ENCODE results near the gene RXRB. TPM values are rescaled to one million over a fixed set of nuclear protein-coding genes. Genes with fewer than 3 reads are reported as not detected.

The RXRB gene
- total RNA-seq, 1 donor from 2014 or later = 15.0 TPM

- no peak overlapping the region for H3K4me3 ChIP-seq (ENCODE audit: low read depth, low read length)
- no peak for DNase-seq (ENCODE audit: low read depth)
- TF ChIP-seq, protein P1, sequence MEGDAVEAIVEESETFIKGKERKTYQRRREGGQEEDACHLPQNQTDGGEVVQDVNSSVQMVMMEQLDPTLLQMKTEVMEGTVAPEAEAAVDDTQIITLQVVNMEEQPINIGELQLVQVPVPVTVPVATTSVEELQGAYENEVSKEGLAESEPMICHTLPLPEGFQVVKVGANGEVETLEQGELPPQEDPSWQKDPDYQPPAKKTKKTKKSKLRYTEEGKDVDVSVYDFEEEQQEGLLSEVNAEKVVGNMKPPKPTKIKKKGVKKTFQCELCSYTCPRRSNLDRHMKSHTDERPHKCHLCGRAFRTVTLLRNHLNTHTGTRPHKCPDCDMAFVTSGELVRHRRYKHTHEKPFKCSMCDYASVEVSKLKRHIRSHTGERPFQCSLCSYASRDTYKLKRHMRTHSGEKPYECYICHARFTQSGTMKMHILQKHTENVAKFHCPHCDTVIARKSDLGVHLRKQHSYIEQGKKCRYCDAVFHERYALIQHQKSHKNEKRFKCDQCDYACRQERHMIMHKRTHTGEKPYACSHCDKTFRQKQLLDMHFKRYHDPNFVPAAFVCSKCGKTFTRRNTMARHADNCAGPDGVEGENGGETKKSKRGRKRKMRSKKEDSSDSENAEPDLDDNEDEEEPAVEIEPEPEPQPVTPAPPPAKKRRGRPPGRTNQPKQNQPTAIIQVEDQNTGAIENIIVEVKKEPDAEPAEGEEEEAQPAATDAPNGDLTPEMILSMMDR (conservative IDR thresholded peaks at IDR 0.05; ENCODE audit: low read depth, low read length) = no peak
These were observed 16.8 kb upstream of the RXRB start for GRCh38 chr6:33217246-33217645.

DNA sequence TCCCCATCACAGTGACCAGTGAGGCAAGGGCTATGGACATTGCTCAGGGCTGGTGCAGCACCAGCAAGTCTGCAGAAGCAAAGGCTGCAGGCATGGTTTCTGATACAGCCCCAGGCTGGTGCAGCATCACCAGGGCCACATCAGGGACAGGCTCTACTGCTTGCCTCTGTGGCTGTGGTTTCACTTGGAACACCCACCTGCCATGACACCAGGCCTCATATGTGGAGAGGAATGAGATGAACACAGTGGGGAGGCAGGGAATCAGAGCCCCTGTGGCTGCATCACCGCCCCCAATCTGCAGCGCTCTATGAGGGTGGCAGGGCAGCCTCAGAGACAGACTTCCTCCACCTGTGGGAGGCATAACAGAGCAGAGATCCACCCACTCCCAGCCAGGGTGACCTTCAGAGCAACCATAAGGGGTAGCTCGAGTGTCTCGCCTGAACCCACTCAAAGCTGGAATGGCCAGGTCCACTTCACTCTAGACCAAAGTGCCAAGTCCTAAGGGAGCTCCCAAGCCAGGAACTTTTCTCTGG is 15.7 kb upstream of the RXRB start:
- TF ChIP-seq, protein P1 (conservative IDR thresholded peaks at IDR 0.05; ENCODE audit: low read depth, low read length) = no peak
- no peak overlapping the region for H3K4me3 ChIP-seq (ENCODE audit: low read depth, low read length)
- DNase-seq (ENCODE audit: low read depth) = no peak

DNA sequence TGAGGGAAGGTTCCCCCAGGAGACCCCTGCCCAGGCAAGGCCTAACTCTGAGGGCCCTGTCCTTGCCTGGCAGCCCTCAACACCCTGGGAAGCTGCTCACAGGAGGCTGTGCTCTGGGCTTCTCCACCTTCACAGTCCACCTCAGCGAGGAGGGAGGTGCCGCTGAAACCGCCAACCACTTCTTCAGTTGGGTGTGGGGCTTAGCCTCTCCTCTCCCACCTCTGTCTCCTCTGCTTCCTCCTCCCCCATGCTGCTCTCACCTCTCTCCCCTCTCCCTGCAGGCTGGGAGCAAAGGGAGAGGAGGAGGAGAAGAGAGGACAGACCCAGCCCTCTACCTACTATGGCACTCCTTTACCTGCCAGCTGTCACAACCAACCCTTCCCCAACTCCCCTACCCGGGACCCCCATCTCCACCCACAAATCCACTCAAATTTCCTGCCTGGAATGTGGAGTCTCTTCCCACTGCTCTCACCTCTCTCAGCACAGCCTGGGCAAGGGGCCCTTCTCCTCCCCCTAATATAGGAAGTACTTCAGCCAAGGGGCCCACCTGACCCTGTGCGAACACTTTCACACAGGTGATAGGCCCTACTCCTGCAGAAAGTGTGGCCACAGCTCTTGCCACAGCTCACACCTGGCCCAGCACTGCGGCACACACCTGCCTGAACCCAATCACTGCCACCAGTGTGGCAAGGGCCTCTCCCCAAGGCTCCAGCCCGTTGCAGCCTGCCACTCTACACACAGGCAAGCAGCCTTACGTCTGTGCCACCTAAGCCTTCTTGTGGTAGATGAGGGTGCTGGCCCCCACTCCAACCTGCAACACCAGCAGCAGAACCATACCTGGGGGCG is 15.0 kb upstream of the RXRB start:
- TF ChIP-seq, protein P1 (conservative IDR thresholded peaks at IDR 0.05; ENCODE audit: low read depth, low read length) = no peak

GRCh38 chr6:33213989-33214335 is 13.5 kb upstream of the RXRB start:
- TF ChIP-seq, protein P1 (conservative IDR thresholded peaks at IDR 0.05; ENCODE audit: low read depth, low read length) = no peak
- H3K4me3 ChIP-seq (ENCODE audit: low read depth, low read length) = peak overlapping the region; percentile 54
- no peak for DNase-seq (ENCODE audit: low read depth)

More for the DNA sequence above, 15.0 kb upstream of the RXRB start:
- no peak for DNase-seq (ENCODE audit: low read depth)
- H3K4me3 ChIP-seq (ENCODE audit: low read depth, low read length) = no peak overlapping the region

GRCh38 chr6:33213166-33213988 is 12.9 kb upstream of the RXRB start:
- TF ChIP-seq, protein P1 (conservative IDR thresholded peaks at IDR 0.05; ENCODE audit: low read depth, low read length) = no peak
- no peak for DNase-seq (ENCODE audit: low read depth)
- H3K4me3 ChIP-seq (ENCODE audit: low read depth, low read length) = peak overlapping the region; percentile 54

GRCh38 chr6:33212857-33213165 is 12.3 kb upstream of the RXRB start:
- TF ChIP-seq, protein P1 (conservative IDR thresholded peaks at IDR 0.05; ENCODE audit: low read depth, low read length) = no peak
- DNase-seq (ENCODE audit: low read depth) = no peak

More at GRCh38 chr6:33212857-33213165, 12.3 kb upstream of the RXRB start:
- peak overlapping the region; percentile 54 for H3K4me3 ChIP-seq (ENCODE audit: low read depth, low read length)

All from epithelial cell of proximal tubule (primary cell).